ENCODE results near the gene CHFR. TPM values are rescaled to one million over a fixed set of nuclear protein-coding genes. Genes with fewer than 3 reads are reported as not detected.

The CHFR gene
- total RNA-seq, 2 donors from 2014 or later, result 13.6 to 13.8 TPM

DNA sequence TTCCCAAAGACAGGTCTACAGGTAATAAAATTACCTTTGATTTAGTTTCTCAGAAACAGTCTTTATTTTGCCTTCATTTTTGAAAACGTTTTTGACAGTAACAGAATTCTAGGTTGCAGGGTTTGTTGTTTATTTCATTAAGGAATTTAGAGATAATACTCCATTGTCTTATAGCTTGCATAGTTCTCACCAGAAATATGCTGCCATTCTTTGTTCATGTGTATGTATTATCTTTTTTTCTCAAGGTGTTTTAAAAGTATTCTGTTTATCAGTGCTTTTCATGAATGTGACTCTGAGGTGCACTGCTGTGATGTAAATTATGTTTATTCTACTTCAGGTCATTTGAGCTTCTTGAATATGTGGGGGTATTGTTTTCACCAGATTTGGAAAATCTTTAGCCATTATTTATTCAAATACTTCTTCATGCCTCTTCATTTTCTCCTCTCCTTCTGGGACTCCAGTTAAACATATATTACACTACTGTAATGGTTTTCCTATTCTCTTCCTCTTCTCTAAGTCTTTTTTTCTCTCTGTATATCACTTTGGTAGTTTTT, 36.0 kb upstream of the CHFR start:
- DNase-seq (ENCODE audit: low spot score), result no peak
- peaks cover 70 to 99% of the 10 kb centered on the region in 2 donors for H3K9me3 ChIP-seq
- H3K4me1 ChIP-seq, result no peaks in the 10 kb centered on the region
- H3K27ac ChIP-seq, result no peak overlapping the region
- no peaks in the 10 kb centered on the region for H3K27me3 ChIP-seq
- TF ChIP-seq, protein P1, sequence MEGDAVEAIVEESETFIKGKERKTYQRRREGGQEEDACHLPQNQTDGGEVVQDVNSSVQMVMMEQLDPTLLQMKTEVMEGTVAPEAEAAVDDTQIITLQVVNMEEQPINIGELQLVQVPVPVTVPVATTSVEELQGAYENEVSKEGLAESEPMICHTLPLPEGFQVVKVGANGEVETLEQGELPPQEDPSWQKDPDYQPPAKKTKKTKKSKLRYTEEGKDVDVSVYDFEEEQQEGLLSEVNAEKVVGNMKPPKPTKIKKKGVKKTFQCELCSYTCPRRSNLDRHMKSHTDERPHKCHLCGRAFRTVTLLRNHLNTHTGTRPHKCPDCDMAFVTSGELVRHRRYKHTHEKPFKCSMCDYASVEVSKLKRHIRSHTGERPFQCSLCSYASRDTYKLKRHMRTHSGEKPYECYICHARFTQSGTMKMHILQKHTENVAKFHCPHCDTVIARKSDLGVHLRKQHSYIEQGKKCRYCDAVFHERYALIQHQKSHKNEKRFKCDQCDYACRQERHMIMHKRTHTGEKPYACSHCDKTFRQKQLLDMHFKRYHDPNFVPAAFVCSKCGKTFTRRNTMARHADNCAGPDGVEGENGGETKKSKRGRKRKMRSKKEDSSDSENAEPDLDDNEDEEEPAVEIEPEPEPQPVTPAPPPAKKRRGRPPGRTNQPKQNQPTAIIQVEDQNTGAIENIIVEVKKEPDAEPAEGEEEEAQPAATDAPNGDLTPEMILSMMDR (IDR thresholded peaks at IDR 0.05), result no peak
- peaks cover 32% of the 10 kb centered on the region for H3K36me3 ChIP-seq
- H3K4me3 ChIP-seq, result no peak overlapping the region

DNA sequence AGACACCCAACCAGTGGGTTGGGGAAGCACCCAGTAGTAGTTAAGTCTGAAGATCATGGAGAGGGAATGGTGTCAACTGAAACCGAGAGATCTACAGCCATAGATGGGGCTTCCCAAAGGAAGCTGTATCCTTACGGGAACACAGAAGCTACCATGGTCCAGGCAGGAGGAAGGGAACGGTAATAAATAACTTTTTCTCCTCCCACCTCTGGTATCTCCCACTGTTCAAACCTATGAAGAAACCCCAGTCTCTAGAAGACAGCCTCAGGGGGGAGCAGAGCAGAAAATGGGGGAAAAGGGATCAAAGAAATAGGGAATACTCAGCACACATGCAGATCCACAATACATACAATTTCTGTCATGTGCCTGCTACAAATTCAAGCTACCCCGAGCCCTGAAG, 35.3 kb upstream of the CHFR start:
- H3K9me3 ChIP-seq, result peaks cover 70 to 99% of the 10 kb centered on the region in 2 donors
- H3K4me3 ChIP-seq, result no peak overlapping the region
- no peak overlapping the region for H3K27ac ChIP-seq
- H3K4me1 ChIP-seq, result no peaks in the 10 kb centered on the region
- peaks cover 25% of the 10 kb centered on the region for H3K36me3 ChIP-seq
- no peaks in the 10 kb centered on the region for H3K27me3 ChIP-seq
- TF ChIP-seq, protein P1 (IDR thresholded peaks at IDR 0.05), result no peak
- no peak for DNase-seq (ENCODE audit: low spot score)

DNA sequence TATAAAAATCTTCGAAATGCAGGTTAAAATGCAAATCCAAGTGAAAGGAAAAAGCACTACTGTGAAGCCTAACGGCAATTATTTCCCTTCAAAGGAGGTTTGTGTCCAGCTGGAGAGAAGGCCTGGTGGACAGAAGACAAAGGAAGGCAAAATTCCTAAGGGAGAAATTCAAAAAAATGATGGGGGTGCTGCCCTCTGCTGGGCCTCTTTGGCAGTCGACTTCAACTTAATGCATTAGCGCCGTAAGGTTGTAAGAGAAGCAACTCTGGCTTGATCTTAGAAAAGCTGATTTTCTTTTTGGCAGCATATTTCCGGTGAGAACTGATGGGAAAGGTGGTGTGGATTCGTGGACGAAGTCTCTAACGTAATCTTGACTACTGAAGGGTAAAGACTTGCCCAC, 34.3 kb upstream of the CHFR start:
- no peak overlapping the region for H3K27ac ChIP-seq
- H3K27me3 ChIP-seq, result no peaks in the 10 kb centered on the region
- peaks cover 63 to 99% of the 10 kb centered on the region in 2 donors for H3K9me3 ChIP-seq
- no peak overlapping the region for H3K4me3 ChIP-seq
- peaks cover 15% of the 10 kb centered on the region for H3K36me3 ChIP-seq
- TF ChIP-seq, protein P1 (IDR thresholded peaks at IDR 0.05), result no peak
- H3K4me1 ChIP-seq, result no peaks in the 10 kb centered on the region
- DNase-seq (ENCODE audit: low spot score), result no peak

DNA sequence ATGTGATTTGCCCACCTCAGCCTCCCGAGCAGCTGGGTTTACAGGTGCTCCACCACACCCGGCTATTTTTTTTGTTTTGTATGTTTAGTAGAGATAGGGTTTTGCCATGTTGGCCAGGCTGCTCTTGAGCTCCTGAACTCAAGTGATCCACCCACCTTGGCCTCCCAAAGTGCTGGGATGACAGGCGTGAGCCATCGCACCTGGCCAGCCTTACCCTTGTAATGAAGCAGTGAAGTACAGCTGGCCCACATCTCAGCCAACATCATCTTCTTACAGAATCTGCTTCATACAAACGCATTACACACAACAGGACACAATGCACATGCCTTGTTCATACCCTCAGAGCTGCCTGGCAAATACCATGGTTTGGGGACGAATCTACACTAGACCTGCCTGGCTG, 31.3 kb upstream of the CHFR start:
- Histone ChIP-seq H3K4me1 (no peaks in the 10 kb centered on the region), H3K27me3 (no peaks in the 10 kb centered on the region), H3K9me3 (peaks cover 34 to 97% of the 10 kb centered on the region in 2 donors), H3K4me3 (no peak overlapping the region), H3K36me3 (no peaks in the 10 kb centered on the region), H3K27ac (no peak overlapping the region)
- TF ChIP-seq, protein P1 (IDR thresholded peaks at IDR 0.05), result no peak
- DNase-seq (ENCODE audit: low spot score), result no peak

DNA sequence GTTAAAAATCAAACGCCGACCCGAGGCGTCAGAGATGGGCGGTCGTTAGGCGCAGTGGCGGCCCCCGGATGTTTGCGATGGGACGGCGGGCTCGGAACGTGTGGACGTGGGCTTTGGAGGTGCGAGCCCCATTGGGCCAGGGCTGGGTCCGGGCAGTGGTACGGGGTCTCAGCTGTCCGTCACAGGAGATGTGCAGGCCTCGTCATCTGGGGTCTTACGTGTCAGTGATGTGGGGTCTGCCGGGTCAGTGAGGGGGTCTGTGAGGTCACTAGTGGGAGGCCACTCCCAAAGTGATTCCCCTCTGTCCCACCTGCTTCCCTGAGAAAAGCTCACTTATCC, 21.6 kb upstream of the CHFR start:
- peaks cover 0 to 12% of the 10 kb centered on the region in 2 donors for H3K9me3 ChIP-seq
- no peaks in the 10 kb centered on the region for H3K36me3 ChIP-seq
- TF ChIP-seq, protein P1 (IDR thresholded peaks at IDR 0.05), result no peak
- H3K27ac ChIP-seq, result peak overlapping the region; percentile 56 to 81
- H3K27me3 ChIP-seq, result peaks cover 0 to 3% of the 10 kb centered on the region in 2 donors
- H3K4me3 ChIP-seq, result peak overlapping the region; percentile 52 to 56
- no peak for DNase-seq (ENCODE audit: low spot score)
- peaks cover 0 to 17% of the 10 kb centered on the region in 2 donors for H3K4me1 ChIP-seq

Measured in right atrium auricular region (tissue), 2 donors.